GM18511 (cell line): ENCODE data around the gene SLC22A17.
"Not testable (repeated sequence)": the region's sequence is repeated elsewhere in the genome, so short reads cannot be mapped to it uniquely, and the experiment has no call there.

ENCODE experiments used
- ATAC-seq: cut with Tn5 transposase; IDR thresholded peaks from one replicate; pipeline ENCODE4 v1.9.1; 2021; ENCODE audit warnings: mild to moderate bottlenecking, moderate library complexity; ENCODE audit not compliant: unreplicated experiment

SLC22A17 gene

GRCh38 chr14:23352506-23353432 is at the start of gene SLC22A17:
TSS of gene SLC22A17 (minus strand) at chr14:23352887.
- ATAC-seq: no peak

- no peak for ATAC-seq
These were observed 48.6 kb upstream of the SLC22A17 start for GRCh38 chr14:23401291-23401690.

- not testable (repeated sequence) for ATAC-seq
These were observed 47.9 kb upstream of the SLC22A17 start for GRCh38 chr14:23400496-23401149.

- ATAC-seq: no peak
These were observed 46.9 kb upstream of the SLC22A17 start for GRCh38 chr14:23399591-23399990.

- no peak for ATAC-seq
These were observed 46.4 kb upstream of the SLC22A17 start for GRCh38 chr14:23399136-23399535.

GRCh38 chr14:23398348-23398747 is 45.7 kb upstream of the SLC22A17 start:
- no peak for ATAC-seq

GRCh38 chr14:23396781-23397407 is 44.2 kb upstream of the SLC22A17 start:
- no peak for ATAC-seq

GRCh38 chr14:23396126-23396525 is 43.4 kb upstream of the SLC22A17 start:
- ATAC-seq: no peak

GRCh38 chr14:23392613-23393012 is 39.9 kb upstream of the SLC22A17 start:
- no peak for ATAC-seq

GRCh38 chr14:23389871-23390270 is 37.2 kb upstream of the SLC22A17 start:
- ATAC-seq: not testable (repeated sequence)

- no peak for ATAC-seq
These were observed 36.7 kb upstream of the SLC22A17 start for GRCh38 chr14:23389396-23389795.

GRCh38 chr14:23388996-23389395 is 36.3 kb upstream of the SLC22A17 start:
- no peak for ATAC-seq

- no peak for ATAC-seq
These were observed 35.5 kb upstream of the SLC22A17 start for GRCh38 chr14:23387916-23388882.

- ATAC-seq: no peak
These were observed 34.3 kb upstream of the SLC22A17 start for GRCh38 chr14:23386999-23387398.

- not testable (repeated sequence) for ATAC-seq
These were observed 33.6 kb upstream of the SLC22A17 start for GRCh38 chr14:23386266-23386657.

- ATAC-seq: no peak
These were observed 33.1 kb upstream of the SLC22A17 start for GRCh38 chr14:23385642-23386265.

- ATAC-seq: no peak
These were observed 32.6 kb upstream of the SLC22A17 start for GRCh38 chr14:23385244-23385641.

GRCh38 chr14:23384364-23385080 is 31.8 kb upstream of the SLC22A17 start:
- ATAC-seq: no peak

- no peak for ATAC-seq
These were observed 30.2 kb upstream of the SLC22A17 start for GRCh38 chr14:23382731-23383440.
